Loucy (cell line): Measurements from ENCODE around the gene ZNF541.

Experiments used
- EZH2phosphoT487 ChIP-seq: fragments of 200-600 bp; IDR thresholded peaks from 2 replicates; pipeline ENCODE4 v1.6.1; 2018; ENCODE audit warnings: antibody characterized with exemption, mild to moderate bottlenecking, moderate library complexity, borderline replicate concordance
- TF ChIP-seq, protein P1 (sequence below): fragments of 200-600 bp; sonication (generic); conservative IDR thresholded peaks from 2 replicates; pipeline ENCODE4 v1.5.1; 2014; ENCODE audit warnings: mild to moderate bottlenecking, antibody characterized with exemption, low read length

GRCh38 chr19:47618771-47619170 lies 45.8 kb upstream of the ZNF541 start:
- TF ChIP-seq, protein P1, sequence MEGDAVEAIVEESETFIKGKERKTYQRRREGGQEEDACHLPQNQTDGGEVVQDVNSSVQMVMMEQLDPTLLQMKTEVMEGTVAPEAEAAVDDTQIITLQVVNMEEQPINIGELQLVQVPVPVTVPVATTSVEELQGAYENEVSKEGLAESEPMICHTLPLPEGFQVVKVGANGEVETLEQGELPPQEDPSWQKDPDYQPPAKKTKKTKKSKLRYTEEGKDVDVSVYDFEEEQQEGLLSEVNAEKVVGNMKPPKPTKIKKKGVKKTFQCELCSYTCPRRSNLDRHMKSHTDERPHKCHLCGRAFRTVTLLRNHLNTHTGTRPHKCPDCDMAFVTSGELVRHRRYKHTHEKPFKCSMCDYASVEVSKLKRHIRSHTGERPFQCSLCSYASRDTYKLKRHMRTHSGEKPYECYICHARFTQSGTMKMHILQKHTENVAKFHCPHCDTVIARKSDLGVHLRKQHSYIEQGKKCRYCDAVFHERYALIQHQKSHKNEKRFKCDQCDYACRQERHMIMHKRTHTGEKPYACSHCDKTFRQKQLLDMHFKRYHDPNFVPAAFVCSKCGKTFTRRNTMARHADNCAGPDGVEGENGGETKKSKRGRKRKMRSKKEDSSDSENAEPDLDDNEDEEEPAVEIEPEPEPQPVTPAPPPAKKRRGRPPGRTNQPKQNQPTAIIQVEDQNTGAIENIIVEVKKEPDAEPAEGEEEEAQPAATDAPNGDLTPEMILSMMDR = no peak
- TF ChIP-seq EZH2phosphoT487 = no peak
